Ishikawa (cell line): ENCODE data around the gene TP53BP2.

Source experiments
- CEBPB ChIP-seq: IDR thresholded peaks from 2 replicates; pipeline ENCODE4 v1.6.1; 2012
- CREB1 ChIP-seq: IDR thresholded peaks from 2 replicates; pipeline ENCODE4 v1.6.1; 2012; ENCODE audit warnings: low read depth
- EGR1 ChIP-seq: IDR thresholded peaks from 2 replicates; pipeline ENCODE4 v1.6.1; 2012
- EP300 ChIP-seq: IDR thresholded peaks from 2 replicates; pipeline ENCODE4 v1.6.1; 2012; ENCODE audit warnings: borderline replicate concordance
- FOXM1 ChIP-seq: IDR thresholded peaks from 2 replicates; pipeline ENCODE4 v1.6.1; 2012; ENCODE audit warnings: low read depth, borderline replicate concordance
- NFIC ChIP-seq: IDR thresholded peaks from 2 replicates; pipeline ENCODE4 v1.6.1; 2012
- RAD21 ChIP-seq: IDR thresholded peaks from 2 replicates; pipeline ENCODE4 v1.6.1; 2012; ENCODE audit warnings: low read depth
- REST ChIP-seq: IDR thresholded peaks from 2 replicates; pipeline ENCODE4 v1.6.1; 2012; ENCODE audit warnings: low read depth, mild to moderate bottlenecking
- TAF1 ChIP-seq: IDR thresholded peaks from 2 replicates; pipeline ENCODE4 v1.6.1; 2012; ENCODE audit warnings: low read depth, mild to moderate bottlenecking
- TCF12 ChIP-seq: IDR thresholded peaks from 2 replicates; pipeline ENCODE4 v1.6.1; 2012; ENCODE audit warnings: low read depth
- TEAD4 ChIP-seq: IDR thresholded peaks from 2 replicates; pipeline ENCODE4 v1.6.1; 2012
- USF1 ChIP-seq: IDR thresholded peaks from 2 replicates; pipeline ENCODE4 v1.6.1; 2012
- YY1 ChIP-seq: IDR thresholded peaks from 2 replicates; pipeline ENCODE4 v1.6.1; 2012; ENCODE audit warnings: low read depth
- ZBTB7A ChIP-seq: IDR thresholded peaks from 2 replicates; pipeline ENCODE4 v1.6.1; 2012; ENCODE audit warnings: low read depth
- TF ChIP-seq, protein P1 (sequence below): IDR thresholded peaks from 2 replicates; pipeline ENCODE4 v1.6.1; 2012

TP53BP2 gene

DNA sequence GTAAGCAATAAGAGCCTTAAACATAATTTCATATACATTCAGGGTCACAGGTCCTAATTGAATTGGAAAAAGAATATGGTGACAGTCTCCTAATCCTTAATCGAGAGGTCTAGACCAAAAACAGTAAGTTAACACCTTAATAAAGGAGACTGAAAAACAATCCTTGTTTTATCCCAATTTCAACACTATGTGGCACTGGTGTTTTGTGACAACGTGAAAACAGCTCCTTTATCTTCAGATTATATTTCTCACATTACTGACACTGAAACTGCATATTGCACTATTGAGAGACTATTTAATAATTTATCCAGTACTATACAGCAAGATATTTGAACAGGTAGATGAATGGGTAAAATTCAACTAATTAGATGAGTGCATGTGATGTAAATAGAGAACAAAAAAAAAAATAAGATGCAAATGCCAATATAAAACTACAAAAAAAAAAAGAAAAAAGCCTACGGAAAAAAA, 34.1 kb downstream of the TP53BP2 start:
- TF ChIP-seq TCF12 (no peak), EGR1 (no peak), RAD21 (peak; percentile 74), CEBPB (no peak), EP300 (no peak), TEAD4 (no peak), CREB1 (no peak)

- TF ChIP-seq, protein P1, sequence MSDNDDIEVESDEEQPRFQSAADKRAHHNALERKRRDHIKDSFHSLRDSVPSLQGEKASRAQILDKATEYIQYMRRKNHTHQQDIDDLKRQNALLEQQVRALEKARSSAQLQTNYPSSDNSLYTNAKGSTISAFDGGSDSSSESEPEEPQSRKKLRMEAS = no peak
- no peak for TF ChIP-seq FOXM1
Observed at GRCh38 chr1:223810586-223810985, 35.2 kb downstream of the TP53BP2 start.

DNA sequence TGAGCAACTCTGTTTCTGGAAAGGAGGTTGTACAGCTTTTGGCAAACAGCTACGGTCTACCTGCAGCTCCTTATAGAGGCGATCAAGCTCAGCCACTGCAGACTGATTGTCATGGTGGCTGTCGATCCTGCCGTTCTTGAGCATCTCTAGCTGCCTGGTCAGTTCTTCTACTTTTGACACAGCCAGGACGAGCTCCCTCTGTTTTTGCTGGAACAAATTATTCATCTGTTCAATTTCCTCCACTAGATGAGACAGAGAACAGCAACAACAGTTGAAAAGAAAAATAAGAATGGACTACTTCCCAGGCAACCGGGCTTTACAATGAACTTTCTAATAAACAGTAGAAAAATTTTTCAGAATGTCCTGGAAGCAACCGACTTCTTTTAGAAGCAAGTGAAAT, 42.5 kb downstream of the TP53BP2 start:
- no peak for TF ChIP-seq TAF1

DNA sequence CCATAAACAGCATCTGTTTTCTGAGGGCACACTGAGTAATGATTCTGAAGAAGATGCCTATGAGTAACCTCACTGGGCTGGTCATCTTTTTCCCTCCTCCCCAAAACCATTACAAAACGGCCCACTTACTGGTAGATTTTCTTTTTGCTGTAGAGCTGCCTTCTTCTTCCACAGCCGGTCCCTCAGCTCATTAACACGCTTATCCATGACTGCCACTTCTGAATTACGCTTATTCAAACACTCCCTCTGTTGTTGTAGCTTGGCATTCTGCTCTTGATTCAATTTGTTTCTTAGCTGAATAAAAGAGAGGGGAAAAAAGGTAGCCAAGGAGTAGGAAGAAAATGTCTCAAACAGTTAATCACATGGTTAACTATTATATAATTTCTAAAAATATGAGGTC, 43.1 kb downstream of the TP53BP2 start:
- TF ChIP-seq EGR1 (no peak), CEBPB (no peak), TCF12 (no peak), TAF1 (no peak), USF1 (no peak), ZBTB7A (no peak), REST (no peak), YY1 (no peak), FOXM1 (no peak), EP300 (no peak), TEAD4 (no peak), CREB1 (no peak), RAD21 (no peak), NFIC (no peak)
- TF ChIP-seq, protein P1 = no peak

DNA sequence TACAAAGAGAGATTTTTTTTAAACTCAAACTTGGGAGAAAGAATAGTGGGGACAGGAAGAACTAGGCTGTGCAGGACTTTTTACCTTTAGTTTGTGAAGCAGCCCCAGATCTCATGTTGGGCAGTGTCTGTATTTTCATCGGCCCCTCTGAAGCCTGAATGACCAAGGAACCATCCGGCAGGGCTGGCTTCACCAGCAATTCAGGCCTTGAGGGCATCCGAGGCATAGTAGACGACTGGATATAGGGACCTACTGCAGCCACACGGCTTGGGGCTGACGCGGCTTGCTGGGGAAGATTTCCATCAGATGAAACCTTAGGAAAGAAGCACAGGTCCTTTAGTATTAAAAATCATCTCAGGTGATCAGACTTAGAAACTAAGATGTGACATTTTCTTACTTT, 43.7 kb downstream of the TP53BP2 start:
- TF ChIP-seq EGR1 (no peak), CREB1 (no peak), YY1 (no peak), CEBPB (no peak), RAD21 (no peak)

- TF ChIP-seq USF1 (no peak), TAF1 (no peak), TCF12 (no peak), YY1 (no peak), NFIC (no peak)
Observed at GRCh38 chr1:223796210-223796609, 49.5 kb downstream of the TP53BP2 start.

GRCh38 chr1:223794136-223794880, 51.4 kb downstream of the TP53BP2 start:
- no peak for TF ChIP-seq REST
- no peak for TF ChIP-seq RAD21
- TF ChIP-seq TCF12 = no peak
- TF ChIP-seq CREB1 = no peak
- TF ChIP-seq EGR1 = no peak
